Measurements from ENCODE around the gene AP1S2. TPM values are rescaled to one million over a fixed set of nuclear protein-coding genes. Genes with fewer than 3 reads are reported as not detected.

AP1S2 gene
- total and polyA plus RNA-seq, 9 of the 15 experiments (the other 6 are each of a cell fraction or from before 2014, with no cell fraction given), result 11.1 to 64.2 (median 25.8) TPM

- Histone ChIP-seq H3K9me1 (ENCODE audit: control insufficient read depth, insufficient read depth, low read length) (no peaks in the 10 kb centered on the region), H3K9ac (ENCODE audit: insufficient read depth in 1 of 2, low read depth in 2 of 2, low read length in 2 of 2) (no peak overlapping the region), H2AFZ (ENCODE audit: low read depth, low read length) (no peak overlapping the region), H3K27me3 (ENCODE audit: control insufficient read depth in 2 of 2, insufficient read depth in 2 of 2, low read length in 2 of 2) (no peaks in the 10 kb centered on the region), H3K4me3 (no peak overlapping the region), H3K36me3 (ENCODE audit: control insufficient read depth, insufficient read depth, low read length) (peaks cover 3% of the 10 kb centered on the region; the same call in 1 of the 3 replicates), H3K4me1 (replicated peaks in 1 of 2; ENCODE audit: control insufficient read depth in 2 of 2, insufficient read depth in 2 of 2, low read length in 2 of 2) (no peaks in the 10 kb centered on the region), H3K4me2 (ENCODE audit: insufficient read depth, low read length) (no peak overlapping the region), H4K20me1 (replicated peaks; ENCODE audit: control insufficient read depth, insufficient read depth, low read length) (no peaks in the 10 kb centered on the region), H3K9me3 (replicated peaks; ENCODE audit: control insufficient read depth, insufficient read depth, low read depth, low read length) (no peaks in the 10 kb centered on the region), H3K27ac (ENCODE audit: extremely low read depth, low read depth, low read length) (no peak overlapping the region), H3K79me2 (ENCODE audit: control insufficient read depth, insufficient read depth, low read length) (no peaks in the 10 kb centered on the region)
- DNase-seq (ENCODE audit: extremely low read depth in 1 of 4, low spot score in 3 of 4) (no peak), ATAC-seq (no peak), FAIRE-seq (no peak)
- ChIA-PET POLR2A (no interaction called here), CTCF (ENCODE audit: low intra/inter-chr PET ratio) (no interaction called here)
- no TSS peak for BruUV-seq (replicated peaks)
- intact Hi-C loops (cut with micrococcal nuclease) (no loop called here), in situ Hi-C loops (cut with MboI) (no loop called here)
- WGBS (ENCODE audit: insufficient coverage, low coverage, missing lambda C conversion rate), result 72% methylated on average over 5 of the region's 13 CpGs
- TF ChIP-seq ZNF431 (CRISPR knock-in tag; IDR thresholded peaks at IDR 0.05) (no peak), SETDB1 (IDR thresholded peaks at IDR 0.05; ENCODE audit: low read length) (no peak), PYGO2 (tag; IDR thresholded peaks at IDR 0.05) (no peak), CBX3 (IDR thresholded peaks at IDR 0.05; ENCODE audit: borderline replicate concordance in 1 of 2, low read length in 2 of 2) (no peak), ERF (CRISPR knock-in tag; IDR thresholded peaks at IDR 0.05) (no peak), ZBTB11 (CRISPR knock-in tag; IDR thresholded peaks at IDR 0.05) (no peak), ZNF3 (CRISPR knock-in tag; IDR thresholded peaks at IDR 0.05) (no peak)
- TF ChIP-seq, protein P1, sequence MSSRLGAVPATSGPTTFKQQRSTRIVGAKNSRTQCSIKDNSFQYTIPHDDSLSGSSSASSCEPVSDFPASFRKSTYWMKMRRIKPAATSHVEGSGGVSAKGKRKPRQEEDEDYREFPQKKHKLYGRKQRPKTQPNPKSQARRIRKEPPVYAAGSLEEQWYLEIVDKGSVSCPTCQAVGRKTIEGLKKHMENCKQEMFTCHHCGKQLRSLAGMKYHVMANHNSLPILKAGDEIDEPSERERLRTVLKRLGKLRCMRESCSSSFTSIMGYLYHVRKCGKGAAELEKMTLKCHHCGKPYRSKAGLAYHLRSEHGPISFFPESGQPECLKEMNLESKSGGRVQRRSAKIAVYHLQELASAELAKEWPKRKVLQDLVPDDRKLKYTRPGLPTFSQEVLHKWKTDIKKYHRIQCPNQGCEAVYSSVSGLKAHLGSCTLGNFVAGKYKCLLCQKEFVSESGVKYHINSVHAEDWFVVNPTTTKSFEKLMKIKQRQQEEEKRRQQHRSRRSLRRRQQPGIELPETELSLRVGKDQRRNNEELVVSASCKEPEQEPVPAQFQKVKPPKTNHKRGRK (tag; IDR thresholded peaks at IDR 0.05), result no peak
- TF ChIP-seq, protein P2, sequence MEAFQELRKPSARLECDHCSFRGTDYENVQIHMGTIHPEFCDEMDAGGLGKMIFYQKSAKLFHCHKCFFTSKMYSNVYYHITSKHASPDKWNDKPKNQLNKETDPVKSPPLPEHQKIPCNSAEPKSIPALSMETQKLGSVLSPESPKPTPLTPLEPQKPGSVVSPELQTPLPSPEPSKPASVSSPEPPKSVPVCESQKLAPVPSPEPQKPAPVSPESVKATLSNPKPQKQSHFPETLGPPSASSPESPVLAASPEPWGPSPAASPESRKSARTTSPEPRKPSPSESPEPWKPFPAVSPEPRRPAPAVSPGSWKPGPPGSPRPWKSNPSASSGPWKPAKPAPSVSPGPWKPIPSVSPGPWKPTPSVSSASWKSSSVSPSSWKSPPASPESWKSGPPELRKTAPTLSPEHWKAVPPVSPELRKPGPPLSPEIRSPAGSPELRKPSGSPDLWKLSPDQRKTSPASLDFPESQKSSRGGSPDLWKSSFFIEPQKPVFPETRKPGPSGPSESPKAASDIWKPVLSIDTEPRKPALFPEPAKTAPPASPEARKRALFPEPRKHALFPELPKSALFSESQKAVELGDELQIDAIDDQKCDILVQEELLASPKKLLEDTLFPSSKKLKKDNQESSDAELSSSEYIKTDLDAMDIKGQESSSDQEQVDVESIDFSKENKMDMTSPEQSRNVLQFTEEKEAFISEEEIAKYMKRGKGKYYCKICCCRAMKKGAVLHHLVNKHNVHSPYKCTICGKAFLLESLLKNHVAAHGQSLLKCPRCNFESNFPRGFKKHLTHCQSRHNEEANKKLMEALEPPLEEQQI (IDR thresholded peaks at IDR 0.05), result no peak
Measured at GRCh38 chrX:15781961-15782699, 72.5 kb downstream of the AP1S2 start.
